ENCODE data around the gene LRCH4.

GRCh38 chr7:100588438-100588837 lies 2.5 kb upstream of the LRCH4 start:
- no peak for TF ChIP-seq CTCF (IDR thresholded peaks at IDR 0.05)
- TF ChIP-seq POLR2A (IDR thresholded peaks at IDR 0.05) = no peak

Measured in lower leg skin (tissue), 3 donors.